PC-9 (cell line): ENCODE measurements around the gene ZNF423.

ENCODE experiments used
- CTCF ChIP-seq: fragments of 200-600 bp; sonication (generic); conservative IDR thresholded peaks from 2 replicates; pipeline ENCODE4 v1.6.1; 2017; ENCODE audit warnings: mixed run types, antibody characterized with exemption, mild to moderate bottlenecking, moderate library complexity
- EZH2 ChIP-seq: fragments of 200-600 bp; sonication (generic); IDR thresholded peaks from 2 replicates; pipeline ENCODE4 v1.8.0; 2017; ENCODE audit warnings: antibody characterized with exemption, low read depth

- TF ChIP-seq CTCF (no peak), EZH2 (no peak)
Observed at GRCh38 chr16:49504023-49504364, 351.9 kb downstream of the ZNF423 start.
